GM19351 (cell line): ENCODE results near the gene ACAA1.
A peak's percentile ranks its signal among the peaks of the same experiment; 100 is the strongest.
"Not testable (repeated sequence)": the region's sequence is repeated elsewhere in the genome, so short reads cannot be mapped to it uniquely, and the experiment has no call there.

Source experiments
- ATAC-seq: cut with Tn5 transposase; IDR thresholded peaks from one replicate; pipeline ENCODE4 v1.9.1; 2021; ENCODE audit warnings: mild to moderate bottlenecking, moderate library complexity; ENCODE audit not compliant: unreplicated experiment

Gene ACAA1

GRCh38 chr3:38136777-38137614 is at the start of gene ACAA1:
ACAA1 (minus strand) TSS chr3:38137127; CDS start chr3:38137035, 92 bp downstream.
- peak; percentile 86 for ATAC-seq

GRCh38 chr3:38177181-38177580 is 40.3 kb upstream of the ACAA1 start:
- no peak for ATAC-seq

- ATAC-seq = peak; percentile 60
Observed at GRCh38 chr3:38173834-38174418, 37.0 kb upstream of the ACAA1 start.

GRCh38 chr3:38171622-38172021 is 34.7 kb upstream of the ACAA1 start:
- ATAC-seq = no peak

GRCh38 chr3:38170722-38171121 is 33.8 kb upstream of the ACAA1 start:
- ATAC-seq = no peak

GRCh38 chr3:38169027-38169317 is 32.0 kb upstream of the ACAA1 start:
- no peak for ATAC-seq

GRCh38 chr3:38168151-38169026 is 31.5 kb upstream of the ACAA1 start:
- ATAC-seq = no peak

- no peak for ATAC-seq
Observed at GRCh38 chr3:38167591-38167990, 30.7 kb upstream of the ACAA1 start.

- no peak for ATAC-seq
Observed at GRCh38 chr3:38165722-38166387, 28.9 kb upstream of the ACAA1 start.

- peak; percentile 88 for ATAC-seq
Observed at GRCh38 chr3:38164952-38165721, 28.2 kb upstream of the ACAA1 start, which contains the start of gene OXSR1. OXSR1 (plus strand) TSS chr3:38165537; CDS start chr3:38165877, 340 bp downstream.

GRCh38 chr3:38164643-38164951 is 27.7 kb upstream of the ACAA1 start:
- ATAC-seq = peak; percentile 20

GRCh38 chr3:38163841-38164642 is 27.1 kb upstream of the ACAA1 start:
- ATAC-seq = no peak

GRCh38 chr3:38163117-38163840 is 26.4 kb upstream of the ACAA1 start:
- ATAC-seq = no peak

- not testable (repeated sequence) for ATAC-seq
Observed at GRCh38 chr3:38160704-38161103, 23.8 kb upstream of the ACAA1 start.

GRCh38 chr3:38158472-38158871 is 21.5 kb upstream of the ACAA1 start:
- no peak for ATAC-seq

GRCh38 chr3:38157595-38157994 is 20.7 kb upstream of the ACAA1 start:
- no peak for ATAC-seq

- ATAC-seq = no peak
Observed at GRCh38 chr3:38157117-38157516, 20.2 kb upstream of the ACAA1 start.

- ATAC-seq = no peak
Observed at GRCh38 chr3:38155825-38156224, 18.9 kb upstream of the ACAA1 start.
